GM19438 (cell line): ENCODE data around the gene TSHB.
A peak's percentile ranks its signal among the peaks of the same experiment; 100 is the strongest.
"Not testable (repeated sequence)": the region's sequence is repeated elsewhere in the genome, so short reads cannot be mapped to it uniquely, and the experiment has no call there.

Source experiments
- ATAC-seq: cut with Tn5 transposase; IDR thresholded peaks from one replicate; pipeline ENCODE4 v1.9.1; 2021; ENCODE audit warnings: low read depth; ENCODE audit not compliant: unreplicated experiment

TSHB gene

DNA sequence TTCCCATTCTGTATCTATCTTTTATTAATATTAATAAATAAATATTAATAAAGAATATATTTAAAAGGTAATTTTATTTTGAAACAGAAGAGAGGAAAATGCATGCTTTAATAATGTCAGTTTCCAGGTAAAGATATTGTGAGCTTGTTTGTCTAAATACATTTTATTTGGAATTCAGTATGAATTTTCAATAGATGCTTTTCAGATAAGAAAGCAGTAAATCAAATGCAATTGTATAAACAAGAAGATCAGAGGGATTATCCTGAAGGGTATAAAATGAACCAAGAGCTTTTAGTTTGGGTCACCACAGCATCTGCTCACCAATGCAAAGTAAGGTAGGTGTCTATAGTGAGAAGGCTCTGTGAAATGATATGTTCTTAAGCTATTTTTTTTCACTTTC, at the start of gene TSHB:
TSHB (plus strand) TSS at position 301 of the 400 bp plus-strand sequence. CDS start 3,537 bp downstream, outside the sequence.
- ATAC-seq = no peak

GRCh38 chr1:114982251-114982650, 47.4 kb upstream of the TSHB start:
- no peak for ATAC-seq

- no peak for ATAC-seq
These were observed 43.3 kb upstream of the TSHB start for GRCh38 chr1:114986286-114986685.

GRCh38 chr1:114988095-114988494, 41.5 kb upstream of the TSHB start:
- no peak for ATAC-seq

DNA sequence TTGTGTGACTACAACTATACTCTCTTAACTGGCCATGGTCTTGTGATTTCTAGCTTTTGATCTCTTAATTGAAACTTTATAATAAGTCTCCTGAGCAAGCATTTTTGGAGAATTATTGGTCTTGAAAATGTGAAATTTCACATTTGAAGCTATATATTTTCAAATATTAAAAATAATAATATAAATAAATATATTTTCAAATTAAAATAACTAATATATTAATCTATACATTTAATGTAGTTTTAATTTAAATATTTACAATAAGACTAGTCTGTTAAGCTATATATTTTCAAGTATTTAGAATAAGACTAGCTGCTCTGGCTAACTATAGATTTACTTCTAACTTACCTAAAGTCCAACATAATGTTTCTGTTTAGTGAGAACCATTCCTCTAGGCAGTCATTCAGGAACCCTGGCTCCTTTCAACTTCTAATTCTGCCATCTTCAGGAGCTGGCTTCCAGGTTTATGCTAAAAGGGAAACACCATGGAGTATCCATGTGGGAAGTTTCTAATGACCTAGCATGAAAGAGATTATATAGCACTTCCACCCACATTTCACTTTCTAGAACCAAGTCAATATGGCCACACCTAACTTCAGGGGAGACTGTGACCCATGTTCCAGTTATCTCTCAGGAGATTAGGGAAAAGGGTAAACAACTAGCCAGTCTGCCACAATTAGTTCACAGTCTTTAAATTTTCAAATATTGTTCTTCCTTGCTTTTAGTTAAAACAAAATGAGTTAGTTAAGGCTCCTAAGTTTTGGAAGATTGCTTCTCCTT, 31.9 kb upstream of the TSHB start:
- no peak for ATAC-seq

DNA sequence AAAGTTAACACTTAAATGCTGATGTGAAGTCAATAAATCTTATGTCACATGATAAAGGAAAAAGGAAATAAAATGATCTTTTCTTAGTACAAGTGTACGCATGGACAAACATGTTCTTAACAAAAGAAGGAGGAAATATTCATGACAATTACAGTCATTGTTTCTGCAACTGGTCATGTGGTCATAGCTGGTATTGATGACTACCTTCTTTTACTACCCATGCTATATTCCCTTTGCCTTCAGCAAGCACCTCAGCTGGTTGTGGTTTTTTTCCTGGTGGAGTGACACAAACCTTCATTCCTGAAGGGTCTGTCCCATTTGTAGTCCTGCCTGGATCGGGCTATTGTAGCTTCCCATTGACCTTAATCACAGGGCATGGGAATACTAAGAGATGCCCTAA, 23.4 kb upstream of the TSHB start:
- no peak for ATAC-seq

DNA sequence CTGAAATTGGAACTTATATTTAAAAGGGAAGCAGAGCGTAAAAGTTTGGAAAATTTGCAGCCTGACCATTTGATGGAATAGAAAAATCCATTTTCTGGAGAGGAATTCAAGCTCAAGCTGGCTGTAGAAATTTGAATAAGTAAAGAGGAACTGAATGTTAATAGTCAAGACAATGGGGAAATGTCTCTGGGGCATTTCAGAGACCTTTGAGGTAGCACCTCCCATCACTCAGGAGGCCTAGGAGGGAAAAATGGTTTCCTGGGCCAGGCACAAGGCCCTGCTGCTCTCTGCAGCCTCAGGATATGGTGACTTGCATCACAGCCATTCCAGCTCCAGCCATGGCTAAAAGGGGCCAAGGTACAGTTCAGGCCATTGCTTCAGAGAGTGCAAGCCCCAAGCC, 17.6 kb upstream of the TSHB start:
- no peak for ATAC-seq

- ATAC-seq = no peak
These were observed 17.2 kb upstream of the TSHB start for GRCh38 chr1:115012434-115012833.

DNA sequence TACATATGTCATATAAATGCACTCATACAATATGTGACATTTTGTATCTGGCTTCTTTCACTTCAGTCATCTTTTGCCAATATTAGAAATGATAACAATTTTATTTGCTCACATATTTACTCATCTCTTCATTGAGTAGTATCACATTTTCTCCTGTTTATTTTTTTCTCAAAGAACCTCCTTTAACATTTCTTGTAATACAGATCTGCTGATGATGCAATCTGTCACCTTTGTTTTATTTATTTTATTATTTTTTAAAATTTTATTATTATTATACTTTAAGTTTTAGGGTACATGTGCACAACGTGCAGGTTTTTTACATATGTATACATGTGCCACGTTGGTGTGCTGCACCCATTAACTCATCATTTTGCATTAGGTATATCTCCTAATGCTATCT, 15.8 kb upstream of the TSHB start:
- ATAC-seq = no peak

- ATAC-seq = not testable (repeated sequence)
These were observed 10.1 kb upstream of the TSHB start for GRCh38 chr1:115019549-115019948.

DNA sequence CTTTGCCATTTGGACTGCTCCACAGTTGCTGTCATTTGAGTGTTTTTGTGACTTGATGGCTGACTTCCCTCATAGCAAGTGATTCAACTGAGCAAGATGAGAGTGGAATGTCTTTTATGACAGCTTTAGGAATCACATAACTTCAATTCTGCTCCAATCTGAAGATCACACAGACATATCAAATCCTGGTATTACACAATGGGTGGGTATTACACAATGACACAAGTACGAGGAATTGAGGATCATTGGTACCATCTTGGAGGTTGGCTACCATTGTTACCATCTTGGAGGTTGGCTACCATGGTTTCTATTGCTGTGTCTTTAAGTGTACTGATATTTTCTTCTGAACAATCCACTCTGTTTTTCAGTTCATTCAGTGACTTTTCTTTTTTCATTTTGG, 8.5 kb upstream of the TSHB start:
- no peak for ATAC-seq

GRCh38 chr1:115023593-115023992, 6.0 kb upstream of the TSHB start:
- ATAC-seq = no peak

GRCh38 chr1:115031595-115031994, 2.0 kb downstream of the TSHB start:
- ATAC-seq = no peak

- no peak for ATAC-seq
These were observed 6.0 kb downstream of the TSHB start for GRCh38 chr1:115035652-115036051.

DNA sequence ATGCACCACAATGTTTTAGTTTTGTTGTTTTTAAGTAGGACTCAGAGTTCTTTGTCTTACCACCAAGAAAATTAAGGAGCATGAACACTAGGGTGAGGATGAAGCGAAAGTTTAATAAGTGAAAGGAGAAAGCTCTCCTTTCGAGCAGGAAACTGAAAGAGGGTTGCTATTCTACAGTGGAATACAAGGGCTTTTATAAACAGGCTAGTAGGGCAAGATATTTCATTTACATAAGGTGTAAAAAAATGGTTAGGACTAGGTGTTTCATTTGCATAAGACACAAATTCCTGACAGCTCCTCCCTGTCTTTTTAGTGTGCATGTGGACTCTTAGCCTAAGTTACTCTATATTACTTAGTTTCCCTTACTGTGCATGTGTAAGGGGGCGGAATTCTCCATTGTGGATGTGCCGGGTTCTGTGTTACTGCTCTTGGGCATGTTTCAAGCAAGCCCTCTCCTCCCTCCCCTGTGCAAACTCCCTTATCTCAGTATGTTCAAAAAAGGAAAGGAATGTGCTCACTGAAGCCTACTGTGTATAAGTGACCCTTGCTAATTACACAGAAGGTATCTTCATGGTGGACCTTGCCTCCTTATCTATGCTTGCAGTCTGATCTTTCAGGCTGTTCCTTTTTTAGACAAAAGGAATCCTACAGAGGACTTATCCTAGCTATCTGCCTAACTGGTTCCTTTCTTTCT, 7.3 kb downstream of the TSHB start:
- ATAC-seq = no peak

DNA sequence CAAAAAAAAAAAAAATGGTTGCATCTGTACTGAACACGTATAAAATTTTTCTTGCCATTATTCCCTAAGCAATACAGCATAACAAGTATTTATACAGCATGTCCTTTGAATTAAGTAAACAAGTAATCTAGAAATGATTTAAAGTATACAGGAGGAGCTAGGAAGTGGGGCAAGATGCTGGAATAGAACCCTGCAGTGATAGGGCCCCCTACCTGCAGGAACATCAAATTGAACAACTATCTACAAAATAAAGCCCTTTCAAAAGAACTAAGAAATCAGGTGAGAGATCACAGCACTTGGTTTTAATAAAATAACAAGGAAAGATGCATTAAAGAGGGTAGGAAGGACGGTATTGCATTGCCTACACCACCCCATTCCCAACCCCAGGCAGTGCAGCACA, 10.9 kb downstream of the TSHB start:
- no peak for ATAC-seq

DNA sequence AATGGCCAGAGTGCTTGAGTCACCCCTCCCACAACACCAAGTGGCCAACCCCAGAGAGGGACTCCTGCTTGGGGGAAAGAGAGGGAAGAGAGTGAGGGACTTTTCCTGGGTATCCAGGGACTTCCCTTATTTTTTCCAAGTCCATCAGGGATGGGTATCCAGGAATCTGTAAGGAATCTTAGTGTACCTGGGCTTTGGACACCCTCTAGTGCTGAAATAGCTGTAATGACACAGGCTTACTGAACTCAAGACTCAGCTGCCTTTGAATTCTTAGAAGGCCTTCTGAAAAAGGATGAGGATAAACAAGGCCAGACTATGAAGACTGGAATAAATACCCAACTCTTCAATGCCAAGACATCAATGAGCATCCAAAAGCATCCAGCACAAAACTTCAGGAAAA, 12.0 kb downstream of the TSHB start:
- ATAC-seq = no peak

DNA sequence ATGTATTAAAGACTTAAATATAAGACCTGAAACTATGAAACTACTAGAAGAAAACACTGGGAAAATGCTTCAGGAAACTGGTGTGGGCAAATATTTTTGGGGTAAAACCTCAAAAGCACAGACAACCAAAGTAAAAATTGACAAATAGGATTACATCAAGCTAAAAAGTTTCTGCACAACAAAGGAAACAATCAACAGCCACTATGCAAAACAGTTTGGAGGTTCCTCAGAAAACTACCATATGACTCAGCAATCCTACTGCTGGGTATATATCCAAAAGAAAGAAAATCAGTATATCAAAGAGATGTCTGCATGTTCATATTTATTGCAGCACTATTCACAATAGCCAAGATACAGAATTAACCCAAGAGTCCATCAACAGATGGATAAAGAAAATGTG, 17.1 kb downstream of the TSHB start:
- no peak for ATAC-seq

DNA sequence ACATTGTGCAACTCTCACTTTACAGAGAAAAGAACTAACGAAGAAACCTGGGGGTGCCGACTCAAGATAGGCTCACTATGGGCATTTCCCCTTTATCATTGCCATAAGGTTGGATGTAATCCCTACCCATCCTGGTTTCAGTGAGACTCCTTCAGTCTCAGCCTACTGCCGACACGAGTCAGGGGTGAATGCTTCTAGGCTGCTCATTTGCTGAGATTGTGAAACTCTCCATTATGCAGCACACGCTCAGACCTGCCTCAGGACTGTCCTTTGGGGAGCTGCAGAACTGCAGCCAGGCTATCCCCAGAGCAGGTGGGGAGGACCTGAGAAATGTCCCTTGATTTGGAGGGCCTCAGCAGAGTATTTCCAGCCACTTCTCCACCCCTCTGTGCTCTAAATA, 22.2 kb downstream of the TSHB start:
- no peak for ATAC-seq

GRCh38 chr1:115052454-115053083, 22.9 kb downstream of the TSHB start:
- ATAC-seq = peak; percentile 77

DNA sequence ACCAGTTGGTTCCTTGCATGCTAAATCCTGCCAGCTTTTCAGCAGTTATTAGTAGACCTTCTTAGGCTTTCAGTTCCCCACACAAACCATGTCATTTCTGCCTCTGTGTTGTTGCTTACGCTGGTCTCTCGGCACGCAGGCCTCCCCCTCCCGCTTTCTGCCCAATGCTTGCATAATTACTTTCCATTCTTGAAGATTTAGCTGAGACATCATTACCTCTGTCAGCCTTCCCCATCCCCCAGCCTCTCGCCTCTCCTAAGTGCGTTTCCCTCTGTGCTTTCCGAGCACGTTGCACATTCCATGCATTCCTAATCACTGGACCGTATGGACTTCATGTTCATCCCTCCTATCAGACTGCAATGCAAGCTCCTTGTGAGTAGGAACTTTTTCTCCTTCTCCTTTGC, 26.8 kb downstream of the TSHB start:
- ATAC-seq = no peak
